HG03460 (cell line): Measurements from ENCODE around the gene COMMD1.

ENCODE experiments used
- ATAC-seq: cut with Tn5 transposase; IDR thresholded peaks from one replicate; pipeline ENCODE4 v1.9.1; 2021; ENCODE audit not compliant: unreplicated experiment

The COMMD1 gene

DNA sequence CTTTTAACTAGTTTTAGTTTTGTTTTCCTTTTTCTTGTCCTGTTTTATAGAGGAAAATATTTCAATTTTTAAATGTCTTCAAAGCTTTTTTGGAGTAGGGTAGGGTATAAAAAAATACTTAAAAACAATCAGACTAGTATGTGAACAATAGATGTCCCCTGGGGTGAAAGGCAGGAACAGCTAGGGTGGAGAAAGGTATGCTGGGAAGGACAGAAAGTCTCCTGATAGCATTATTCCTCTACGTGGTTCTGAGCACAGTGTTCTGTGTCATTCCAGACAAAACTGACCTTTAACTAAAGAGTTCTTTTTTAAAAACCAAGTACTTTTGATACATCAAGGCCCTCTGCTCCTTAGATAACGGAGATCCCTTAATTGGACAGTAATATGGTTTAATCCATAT is 258.4 kb downstream of the COMMD1 start:
- ATAC-seq: no peak

DNA sequence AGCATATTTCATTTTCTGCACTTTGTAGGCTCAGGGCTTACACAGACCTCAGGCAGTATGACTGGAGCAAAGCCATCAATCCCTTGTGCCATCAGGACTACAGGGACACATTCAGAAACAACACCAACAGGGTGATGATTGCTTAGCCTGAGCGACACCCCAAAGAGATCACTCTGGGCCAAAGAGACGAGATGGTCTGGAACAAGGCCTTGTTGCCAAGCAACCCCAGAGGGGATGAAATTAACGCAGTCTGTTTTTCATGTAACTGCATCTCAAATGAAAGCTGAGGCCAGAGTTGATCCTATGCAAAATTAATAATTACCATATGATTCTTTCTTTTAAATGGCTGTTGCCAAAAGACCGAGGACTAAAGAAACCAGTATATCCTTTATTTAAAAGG is 270.3 kb downstream of the COMMD1 start:
- no peak for ATAC-seq

DNA sequence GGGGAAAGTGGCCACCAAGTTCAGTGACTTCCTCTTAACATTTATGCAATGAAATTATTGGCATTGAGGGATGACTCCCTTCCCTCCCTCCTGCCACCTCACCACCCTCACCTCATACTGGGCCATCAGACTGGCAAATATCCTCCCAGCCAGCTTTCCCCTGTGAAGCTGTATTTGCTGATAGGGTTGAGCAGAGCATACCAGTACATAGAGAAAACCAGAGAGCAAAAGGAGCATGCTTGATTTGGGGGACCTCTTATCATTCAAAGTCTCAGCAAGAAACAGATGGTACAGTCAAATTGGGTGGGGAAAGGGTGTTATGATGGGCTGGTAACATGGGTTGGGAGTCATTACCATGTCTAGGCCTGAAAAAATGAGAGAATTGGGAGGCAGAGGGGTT is 271.3 kb downstream of the COMMD1 start:
- ATAC-seq: no peak

GRCh38 chr2:62177392-62178049 is 272.0 kb downstream of the COMMD1 start:
- no peak for ATAC-seq

DNA sequence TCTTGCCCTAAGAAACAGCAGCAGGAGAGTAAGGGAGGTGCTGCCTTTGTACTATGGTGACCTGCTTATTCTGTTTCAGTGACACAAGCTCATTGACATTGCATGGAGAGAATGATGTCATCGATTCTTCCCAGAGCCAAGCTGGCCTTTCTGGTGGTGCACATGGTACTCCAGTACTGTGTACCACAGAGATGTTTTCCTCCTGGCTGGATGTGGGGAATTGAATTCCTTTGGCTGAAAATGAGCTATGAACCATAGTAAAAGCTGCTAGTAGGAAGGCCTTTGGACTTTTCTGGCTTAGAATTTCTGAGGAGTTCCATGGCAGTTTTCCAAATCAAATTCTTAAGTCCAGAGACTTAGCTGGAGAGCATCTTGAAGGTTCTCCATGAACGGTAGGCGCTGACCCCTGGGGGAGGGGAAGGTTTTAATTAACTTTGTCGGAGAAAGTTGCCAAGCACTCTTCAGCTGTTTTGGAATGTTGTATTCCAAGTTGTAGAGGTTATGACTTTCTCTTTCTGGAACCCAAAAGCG is 273.3 kb downstream of the COMMD1 start:
- no peak for ATAC-seq

GRCh38 chr2:62180975-62181374 is 275.5 kb downstream of the COMMD1 start:
- ATAC-seq: no peak

- ATAC-seq: no peak
Observed at GRCh38 chr2:62181843-62182242, 276.4 kb downstream of the COMMD1 start.

DNA sequence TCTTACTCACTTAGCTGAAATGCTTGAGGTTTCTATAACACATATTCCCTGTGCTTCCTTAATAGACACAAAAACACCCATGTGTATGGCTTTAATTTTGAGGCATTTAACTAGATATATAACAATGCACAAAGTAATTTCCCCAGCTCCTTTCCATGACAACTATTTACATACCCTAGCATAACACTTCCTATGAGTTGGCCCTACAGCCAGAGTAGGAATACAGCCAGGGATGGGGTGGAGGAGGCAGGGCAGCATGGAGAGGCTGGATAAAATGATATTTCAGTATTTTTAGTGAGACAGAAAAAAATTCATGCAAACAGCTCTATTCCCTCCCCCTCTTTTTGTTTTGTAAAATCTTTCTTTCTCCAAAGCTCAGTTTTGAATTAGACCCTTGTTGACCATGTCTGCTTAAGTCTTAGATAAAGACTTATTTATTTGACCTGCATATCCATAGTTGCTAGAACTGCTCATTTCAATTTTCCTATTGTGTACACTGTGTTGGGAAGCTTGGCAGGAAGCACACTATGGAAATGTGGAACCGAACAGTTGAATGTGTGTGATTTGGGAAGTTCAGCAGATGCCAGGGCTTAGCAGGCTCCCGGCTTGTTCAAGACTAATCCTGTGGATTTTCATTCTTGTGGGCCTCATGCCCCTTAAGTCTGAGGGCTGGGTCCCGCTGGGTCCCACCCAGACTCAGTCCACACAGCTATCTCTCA is 279.2 kb downstream of the COMMD1 start:
- ATAC-seq: no peak
